Ovary (tissue), 3 donors: ENCODE data around the gene SEC16A.

Experiments used
- EP300 ChIP-seq: sonication (generic); formaldehyde crosslinking; IDR thresholded peaks from one replicate; pipeline ENCODE4 v1.6.1; 2017; ENCODE audit warnings: antibody characterized with exemption
- POLR2A ChIP-seq: fragments of 450-650 bp; IDR thresholded peaks from one replicate; pipeline ENCODE4 v1.6.1; 2017; ENCODE audit warnings: antibody characterized with exemption, mild to moderate bottlenecking, moderate library complexity
- TF ChIP-seq, protein P1 (sequence below), 3 donors: fragments of 450-650 bp in 2 of 3; fragments of 200-600 bp in 1 of 3; IDR thresholded peaks; one replicate each; pipeline versions ENCODE4 v1.5.1 to v1.8.0; 2016 to 2022; ENCODE audit warnings: antibody characterized with exemption in 3 of 3, mild to moderate bottlenecking in 1 of 3
- donor health status: DM: no; HTN: no; CAD: no.

DNA sequence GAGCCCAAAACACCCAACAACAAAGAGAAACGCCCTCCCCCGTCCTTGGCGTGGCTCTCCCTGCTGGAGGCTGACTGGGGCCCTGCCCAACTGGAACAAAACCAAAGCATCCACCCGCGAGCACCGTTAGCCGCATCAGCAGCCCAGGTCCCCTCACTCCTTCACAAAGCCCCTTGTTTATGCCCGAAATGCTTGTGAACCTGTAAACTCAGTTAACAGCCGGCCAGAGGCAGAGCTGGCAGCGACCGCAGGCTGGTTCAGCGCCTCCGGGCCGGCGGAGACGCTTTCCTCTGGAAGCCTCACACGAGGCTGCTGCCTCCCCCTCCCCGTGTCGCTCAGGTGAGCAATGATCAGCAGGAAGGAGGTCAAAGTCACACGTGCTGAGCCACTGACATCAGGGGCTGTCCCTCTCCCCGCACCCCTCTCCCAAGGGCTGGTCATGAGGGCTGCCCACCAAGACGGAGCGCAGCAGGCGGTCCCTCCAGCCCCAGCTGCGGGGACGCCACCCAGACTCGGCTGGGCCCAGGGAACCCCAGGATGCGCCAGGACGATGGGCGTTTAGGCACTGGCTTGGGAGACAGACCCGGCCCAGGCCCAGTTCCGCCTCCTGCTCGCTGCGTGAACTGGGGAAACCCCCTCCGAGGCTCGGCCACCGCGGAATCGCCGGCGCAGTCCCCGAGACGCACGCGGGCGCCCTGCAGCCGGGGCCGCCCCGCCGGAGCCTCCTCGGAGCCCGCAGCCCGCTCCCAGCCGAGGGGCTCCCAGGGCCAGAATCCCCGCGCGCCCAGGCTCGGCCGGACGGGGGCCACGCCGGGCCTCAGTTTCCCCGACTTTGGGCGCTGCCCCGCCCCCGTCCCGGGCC is 83.4 kb downstream of the SEC16A start:
- TF ChIP-seq POLR2A: no peak
- TF ChIP-seq, protein P1, sequence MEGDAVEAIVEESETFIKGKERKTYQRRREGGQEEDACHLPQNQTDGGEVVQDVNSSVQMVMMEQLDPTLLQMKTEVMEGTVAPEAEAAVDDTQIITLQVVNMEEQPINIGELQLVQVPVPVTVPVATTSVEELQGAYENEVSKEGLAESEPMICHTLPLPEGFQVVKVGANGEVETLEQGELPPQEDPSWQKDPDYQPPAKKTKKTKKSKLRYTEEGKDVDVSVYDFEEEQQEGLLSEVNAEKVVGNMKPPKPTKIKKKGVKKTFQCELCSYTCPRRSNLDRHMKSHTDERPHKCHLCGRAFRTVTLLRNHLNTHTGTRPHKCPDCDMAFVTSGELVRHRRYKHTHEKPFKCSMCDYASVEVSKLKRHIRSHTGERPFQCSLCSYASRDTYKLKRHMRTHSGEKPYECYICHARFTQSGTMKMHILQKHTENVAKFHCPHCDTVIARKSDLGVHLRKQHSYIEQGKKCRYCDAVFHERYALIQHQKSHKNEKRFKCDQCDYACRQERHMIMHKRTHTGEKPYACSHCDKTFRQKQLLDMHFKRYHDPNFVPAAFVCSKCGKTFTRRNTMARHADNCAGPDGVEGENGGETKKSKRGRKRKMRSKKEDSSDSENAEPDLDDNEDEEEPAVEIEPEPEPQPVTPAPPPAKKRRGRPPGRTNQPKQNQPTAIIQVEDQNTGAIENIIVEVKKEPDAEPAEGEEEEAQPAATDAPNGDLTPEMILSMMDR (IDR thresholded peaks at IDR 0.05): no peak
- TF ChIP-seq EP300: no peak
